ENCODE data around the gene C12orf43. TPM values are rescaled to one million over a fixed set of nuclear protein-coding genes. Genes with fewer than 3 reads are reported as not detected.

The C12orf43 gene
- total RNA-seq, 4 donors from 2014 or later: 15.1 to 20.2 (median 17.7) TPM

DNA sequence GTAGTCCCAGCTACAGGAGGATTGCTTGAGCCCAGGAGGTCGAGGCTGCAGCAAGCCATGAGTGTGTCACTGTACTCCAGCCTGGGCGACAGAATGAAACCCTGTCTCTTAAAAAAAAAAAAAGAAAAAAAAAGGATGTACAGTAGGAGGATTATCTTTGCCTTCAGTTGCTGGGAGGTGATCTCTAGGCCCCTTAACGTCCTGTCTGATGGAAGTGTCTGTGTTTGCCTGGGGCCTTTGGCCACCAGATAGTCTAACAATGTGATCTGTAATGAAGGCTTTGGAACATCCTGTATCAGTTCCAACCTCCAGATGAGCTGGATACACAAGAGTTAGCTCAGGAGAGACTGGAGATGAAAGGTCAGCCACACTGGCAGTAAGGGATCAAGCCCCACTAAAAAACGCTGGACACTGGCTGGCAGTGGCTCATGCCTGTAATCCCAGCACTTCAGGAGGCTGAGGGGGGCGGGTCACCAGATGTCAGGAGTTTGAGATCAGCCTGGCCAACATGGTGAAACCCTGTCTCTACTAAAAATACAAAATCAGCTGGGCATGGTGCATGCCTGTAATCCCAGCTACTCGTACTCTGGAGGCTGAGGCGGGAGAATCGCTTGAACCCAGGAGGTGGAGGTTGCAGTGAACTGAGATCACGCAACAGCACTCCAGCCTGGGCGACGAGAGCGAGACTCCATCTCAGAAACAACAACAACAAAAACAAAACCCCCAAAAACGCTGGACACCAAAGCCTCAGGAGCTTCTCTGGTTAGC, 57.0 kb downstream of the C12orf43 start:
- H3K27me3 ChIP-seq: no peaks in the 10 kb centered on the region
- no peak overlapping the region for H3K4me3 ChIP-seq
- TF ChIP-seq POLR2A (IDR thresholded peaks at IDR 0.05) (no peak), EP300 (IDR thresholded peaks at IDR 0.05) (no peak), POLR2AphosphoS5 (IDR thresholded peaks at IDR 0.05) (no peak)
- TF ChIP-seq, protein P1, sequence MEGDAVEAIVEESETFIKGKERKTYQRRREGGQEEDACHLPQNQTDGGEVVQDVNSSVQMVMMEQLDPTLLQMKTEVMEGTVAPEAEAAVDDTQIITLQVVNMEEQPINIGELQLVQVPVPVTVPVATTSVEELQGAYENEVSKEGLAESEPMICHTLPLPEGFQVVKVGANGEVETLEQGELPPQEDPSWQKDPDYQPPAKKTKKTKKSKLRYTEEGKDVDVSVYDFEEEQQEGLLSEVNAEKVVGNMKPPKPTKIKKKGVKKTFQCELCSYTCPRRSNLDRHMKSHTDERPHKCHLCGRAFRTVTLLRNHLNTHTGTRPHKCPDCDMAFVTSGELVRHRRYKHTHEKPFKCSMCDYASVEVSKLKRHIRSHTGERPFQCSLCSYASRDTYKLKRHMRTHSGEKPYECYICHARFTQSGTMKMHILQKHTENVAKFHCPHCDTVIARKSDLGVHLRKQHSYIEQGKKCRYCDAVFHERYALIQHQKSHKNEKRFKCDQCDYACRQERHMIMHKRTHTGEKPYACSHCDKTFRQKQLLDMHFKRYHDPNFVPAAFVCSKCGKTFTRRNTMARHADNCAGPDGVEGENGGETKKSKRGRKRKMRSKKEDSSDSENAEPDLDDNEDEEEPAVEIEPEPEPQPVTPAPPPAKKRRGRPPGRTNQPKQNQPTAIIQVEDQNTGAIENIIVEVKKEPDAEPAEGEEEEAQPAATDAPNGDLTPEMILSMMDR (IDR thresholded peaks at IDR 0.05): no peak
- H3K9me3 ChIP-seq: no peaks in the 10 kb centered on the region
- WGBS, 2 donors (ENCODE audit: low coverage in 1 of 2): 58 to 76% methylated on average over 2 to 8 of the region's 13 CpGs
- H3K4me1 ChIP-seq: no peaks in the 10 kb centered on the region
- no peaks in the 10 kb centered on the region for H3K36me3 ChIP-seq
- H3K27ac ChIP-seq: no peak overlapping the region
- no peak for ATAC-seq

DNA sequence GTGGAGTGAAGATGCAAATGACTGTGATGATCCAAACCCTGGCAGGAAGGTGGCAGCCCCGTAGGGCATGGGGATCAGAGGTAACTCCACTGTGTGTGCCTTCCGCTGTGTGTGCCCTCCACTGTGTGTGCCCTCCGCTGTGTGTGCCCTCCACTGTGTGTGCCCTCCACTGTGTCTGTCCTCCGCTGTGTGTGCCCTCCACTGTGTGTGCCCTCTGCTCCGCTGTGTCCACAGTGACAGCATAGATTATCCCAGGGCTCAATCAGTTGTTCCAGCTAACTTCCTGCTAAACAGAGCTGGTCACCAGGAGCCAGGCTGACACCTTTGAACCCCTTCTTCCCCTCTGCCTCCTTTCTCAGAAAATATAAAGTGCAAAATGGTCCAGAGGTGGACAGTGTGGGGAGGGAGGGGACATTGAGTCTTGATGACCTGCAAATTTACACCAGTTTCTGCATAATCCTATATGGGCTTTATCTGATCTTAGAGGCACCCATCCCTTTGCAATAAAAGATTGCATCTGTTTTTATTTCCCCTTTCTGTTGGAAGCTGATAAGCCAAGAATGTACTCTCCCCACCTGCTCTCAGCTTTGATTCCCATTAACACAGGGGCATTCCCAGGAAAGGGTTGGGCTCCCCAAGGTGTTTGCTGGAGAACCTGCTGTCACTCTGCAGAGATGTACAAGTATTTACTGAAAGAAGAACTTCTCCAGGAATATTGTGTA, 59.5 kb downstream of the C12orf43 start:
- ATAC-seq: no peak
- Histone ChIP-seq H3K27ac (no peak overlapping the region), H3K4me1 (no peaks in the 10 kb centered on the region), H3K9me3 (no peaks in the 10 kb centered on the region), H3K4me3 (no peak overlapping the region), H3K36me3 (no peaks in the 10 kb centered on the region), H3K27me3 (no peaks in the 10 kb centered on the region)
- TF ChIP-seq, protein P1 (IDR thresholded peaks at IDR 0.05): no peak
- TF ChIP-seq EP300 (IDR thresholded peaks at IDR 0.05) (no peak), POLR2AphosphoS5 (IDR thresholded peaks at IDR 0.05) (no peak), POLR2A (IDR thresholded peaks at IDR 0.05) (no peak)
- WGBS, 2 donors (ENCODE audit: low coverage in 1 of 2): 60 to 70% methylated on average over 1 to 2 of the region's 5 CpGs

DNA sequence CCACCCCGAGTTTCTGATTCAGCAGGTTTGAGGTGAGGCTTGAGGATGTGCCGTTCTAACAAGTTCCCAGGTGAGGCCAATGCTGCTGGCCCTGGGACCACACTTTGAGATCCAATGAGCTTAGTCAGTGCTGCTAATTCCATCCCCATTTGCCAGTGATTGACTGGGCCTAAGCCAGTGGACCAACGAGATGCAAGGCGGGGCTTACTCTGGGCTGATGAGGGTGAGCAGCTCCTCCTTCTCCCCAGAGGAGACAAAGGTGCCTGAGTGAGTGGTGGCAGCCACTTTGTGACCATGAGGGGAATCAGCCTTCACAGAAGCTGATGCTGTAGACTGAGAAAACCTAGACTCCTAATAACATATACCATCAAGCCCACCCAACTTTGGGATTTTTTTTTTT, 61.1 kb downstream of the C12orf43 start:
- no peak for TF ChIP-seq POLR2A (IDR thresholded peaks at IDR 0.05)
- no peaks in the 10 kb centered on the region for H3K9me3 ChIP-seq
- no peaks in the 10 kb centered on the region for H3K4me1 ChIP-seq
- no peak for ATAC-seq
- WGBS, 2 donors (ENCODE audit: low coverage in 1 of 2): 80% methylated on average over 1 of the region's 4 CpGs; no CpG with 5 or more reads in 1 of the 2 donors
- no peaks in the 10 kb centered on the region for H3K36me3 ChIP-seq
- H3K27ac ChIP-seq: no peak overlapping the region
- H3K27me3 ChIP-seq: no peaks in the 10 kb centered on the region
- no peak overlapping the region for H3K4me3 ChIP-seq

DNA sequence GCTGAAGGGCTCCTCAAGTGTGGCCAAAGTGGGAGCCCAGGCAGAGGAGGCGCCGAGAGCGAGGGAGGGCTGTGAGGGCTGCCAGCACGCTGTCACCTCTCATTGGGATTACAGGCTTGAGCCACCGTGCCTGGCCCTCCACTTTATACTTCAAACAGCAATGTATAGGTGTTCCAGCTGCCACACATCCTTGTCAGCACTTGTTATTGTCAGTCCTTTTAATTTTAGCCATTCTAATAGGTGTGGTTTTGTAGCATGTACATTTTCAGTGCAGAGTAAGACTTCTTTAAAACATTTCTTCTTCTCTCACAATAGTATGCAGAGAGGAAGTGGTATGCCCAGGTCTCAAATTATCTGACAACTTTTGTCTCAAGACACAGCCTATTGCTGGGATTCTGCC, 65.5 kb downstream of the C12orf43 start:
- Histone ChIP-seq H3K4me3 (no peak overlapping the region), H3K27ac (no peak overlapping the region), H3K27me3 (no peaks in the 10 kb centered on the region), H3K4me1 (no peaks in the 10 kb centered on the region), H3K9me3 (no peaks in the 10 kb centered on the region), H3K36me3 (no peaks in the 10 kb centered on the region)
- TF ChIP-seq POLR2AphosphoS5 (IDR thresholded peaks at IDR 0.05) (no peak), POLR2A (IDR thresholded peaks at IDR 0.05) (no peak), EP300 (IDR thresholded peaks at IDR 0.05) (no peak)
- TF ChIP-seq, protein P1 (IDR thresholded peaks at IDR 0.05): no peak
- WGBS, 2 donors (ENCODE audit: low coverage in 1 of 2): 80% methylated on average over 1 of the region's 5 CpGs; no CpG with 5 or more reads in 1 of the 2 donors
- no peak for ATAC-seq

Other genes starting within 250 kb of the C12orf43 start
- gene SPPL3, start 112.1 kb downstream of the C12orf43 start, total RNA-seq: 10 to 100 TPM; 16.2 to 20.2 (median 19.0) TPM
- gene HNF1A, start 37.9 kb downstream of the C12orf43 start, total RNA-seq: under 1 TPM in 2 of 4 donors, not detected in 2; 0.27 to 0.47 TPM
- gene OASL, start 22.8 kb upstream of the C12orf43 start, total RNA-seq: 1 to 10 TPM in 1 of 4 donors, under 1 TPM in 3; 0.31 to 3.0 (median 0.38) TPM
- gene P2RX7, start 116.4 kb upstream of the C12orf43 start, total RNA-seq: 1 to 10 TPM; 2.0 to 3.3 (median 3.0) TPM
- 10 to 100 TPM; 15.1 to 32.8 (median 31.0) TPM for gene P2RX4, start 193.6 kb upstream of the C12orf43 start, total RNA-seq